CD4-positive, alpha-beta T cell treated with Interleukin-15 for 4 hours (primary cell): ENCODE data around the gene TTC28.
"Not testable (repeated sequence)": the region's sequence is repeated elsewhere in the genome, so short reads cannot be mapped to it uniquely, and the experiment has no call there.

Source experiments
- DNase-seq: peaks from one replicate; pipeline ENCODE4 v3.0.0-alpha.2; 2020; ENCODE audit warnings: low spot score

Gene TTC28

DNA sequence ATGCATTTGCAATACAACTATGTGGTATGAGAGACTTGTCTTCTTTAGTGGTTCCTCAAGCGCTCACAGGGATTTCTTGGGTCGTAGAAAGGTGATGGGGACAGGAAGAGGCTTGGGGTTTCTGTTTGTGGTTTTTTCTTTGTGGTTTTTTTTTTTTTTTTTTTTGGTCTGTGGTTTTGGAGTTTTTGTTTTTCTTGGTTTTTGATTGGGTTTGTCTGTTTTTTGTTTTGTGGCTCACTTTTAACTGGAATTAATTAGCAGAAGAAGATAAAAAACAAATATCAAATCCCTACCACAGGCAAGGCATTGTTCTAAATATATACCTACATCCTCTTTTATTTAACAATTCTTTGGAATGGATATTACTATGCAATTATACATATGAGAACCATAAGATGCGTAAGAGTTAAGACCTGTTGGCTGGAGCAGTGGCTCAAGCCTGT is 5.5 kb downstream of the TTC28 start:
- DNase-seq = peak; percentile 53

DNA sequence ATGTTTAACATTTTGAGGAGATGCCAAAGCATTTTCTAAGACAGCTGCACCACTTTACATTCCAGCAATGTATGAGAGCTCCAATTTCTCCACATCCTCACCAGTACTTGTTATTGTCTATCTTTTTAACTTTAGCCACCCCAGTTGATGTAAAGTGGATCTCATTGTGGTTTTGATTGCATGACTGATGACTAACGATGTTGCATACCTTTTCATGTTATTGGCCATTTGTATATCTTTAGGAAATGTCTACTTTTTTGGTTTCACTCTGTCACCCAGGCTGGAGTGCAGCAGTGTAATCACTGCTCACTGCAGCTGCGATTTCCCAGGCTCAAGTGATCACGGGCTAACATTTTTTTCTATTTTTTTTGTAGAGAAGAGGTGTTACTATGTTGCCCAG is 8.9 kb downstream of the TTC28 start:
- DNase-seq = no peak

DNA sequence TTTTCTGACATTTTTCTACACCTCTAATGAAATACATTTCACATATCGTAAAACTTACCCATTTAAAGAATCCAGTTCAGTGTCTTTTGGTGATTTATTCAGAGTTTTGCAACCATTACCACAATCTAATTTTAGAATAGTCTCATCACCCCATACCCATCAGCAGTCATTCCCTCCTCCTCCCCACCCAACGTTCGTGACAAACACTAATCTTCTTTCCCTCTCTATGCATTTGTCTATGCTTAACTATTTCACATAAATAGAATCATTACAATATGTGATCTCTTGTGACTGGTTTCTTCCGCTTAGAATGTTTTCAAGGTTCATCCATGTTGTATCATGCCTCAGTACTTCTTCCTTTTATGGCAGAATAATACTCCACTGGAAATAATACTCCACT is 9.5 kb downstream of the TTC28 start:
- DNase-seq = no peak

DNA sequence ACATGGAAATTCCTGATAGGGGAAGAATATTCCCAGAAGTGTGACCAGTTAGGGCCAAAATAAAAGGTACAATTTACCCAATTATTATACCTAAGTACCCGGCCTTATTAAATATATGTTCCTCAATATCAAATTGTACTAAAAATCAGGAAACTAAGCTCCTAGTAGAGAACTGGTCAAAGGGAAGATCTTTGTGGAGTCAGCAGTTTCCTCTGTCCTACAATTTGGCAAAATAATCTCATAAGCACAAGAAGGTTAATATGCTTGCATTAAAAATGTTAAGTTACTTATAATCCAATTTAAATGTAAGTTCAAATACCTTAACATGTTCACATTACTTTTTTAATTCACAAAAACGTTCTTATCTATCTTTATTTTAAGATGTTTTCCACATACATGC is 10.3 kb downstream of the TTC28 start:
- DNase-seq = no peak

DNA sequence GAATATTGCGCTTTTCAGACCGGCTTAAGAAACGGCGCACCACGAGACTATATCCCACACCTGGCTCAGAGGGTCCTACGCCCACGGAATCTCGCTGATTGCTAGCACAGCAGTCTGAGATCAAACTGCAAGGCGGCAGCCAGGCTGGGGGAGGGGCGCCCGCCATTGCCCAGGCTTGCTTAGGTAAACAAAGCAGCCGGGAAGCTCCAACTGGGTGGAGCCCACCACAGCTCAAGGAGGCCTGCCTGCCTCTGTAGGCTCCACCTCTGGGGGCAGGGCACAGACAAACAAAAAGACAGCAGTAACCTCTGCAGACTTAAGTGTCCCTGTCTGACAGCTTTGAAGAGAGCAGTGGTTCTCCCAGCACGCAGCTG is 16.1 kb downstream of the TTC28 start:
- not testable (repeated sequence) for DNase-seq

DNA sequence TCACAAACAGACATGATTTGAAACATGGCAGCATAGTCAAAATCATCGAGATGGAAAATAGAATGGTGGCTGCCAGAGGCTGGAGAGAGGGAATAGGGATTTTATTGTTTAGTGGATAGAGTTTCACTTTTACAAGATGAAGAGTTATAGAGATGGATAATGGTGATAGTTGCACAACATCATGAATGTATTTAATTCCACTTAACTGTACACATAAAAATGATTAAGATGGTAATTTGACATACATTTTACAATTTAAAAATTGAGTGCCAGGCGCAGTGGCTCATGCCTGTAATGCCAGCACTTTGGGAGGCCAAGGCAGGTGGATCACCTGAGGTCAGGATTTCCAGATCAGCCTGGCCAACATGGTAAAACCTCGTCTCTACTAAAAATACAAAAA is 21.2 kb downstream of the TTC28 start:
- DNase-seq = no peak

DNA sequence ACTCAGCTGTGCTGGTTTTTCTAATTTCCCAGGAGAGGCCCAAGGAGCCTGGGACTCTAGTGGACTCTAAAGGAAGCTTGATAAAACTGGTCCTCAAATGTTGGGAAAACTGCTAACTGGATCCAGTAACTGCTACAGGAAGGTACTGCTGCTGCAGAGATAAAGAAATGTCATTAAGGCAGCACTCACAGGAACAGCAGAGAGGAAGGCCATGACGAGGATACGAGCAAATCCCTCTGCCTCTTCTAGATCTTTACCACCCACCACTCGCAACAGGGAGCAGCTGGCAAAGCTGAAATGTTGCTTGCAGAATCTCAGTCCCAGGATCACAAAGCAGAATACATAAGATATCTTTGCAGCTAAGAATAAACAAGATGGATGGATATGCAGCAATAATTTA is 23.5 kb downstream of the TTC28 start:
- no peak for DNase-seq

DNA sequence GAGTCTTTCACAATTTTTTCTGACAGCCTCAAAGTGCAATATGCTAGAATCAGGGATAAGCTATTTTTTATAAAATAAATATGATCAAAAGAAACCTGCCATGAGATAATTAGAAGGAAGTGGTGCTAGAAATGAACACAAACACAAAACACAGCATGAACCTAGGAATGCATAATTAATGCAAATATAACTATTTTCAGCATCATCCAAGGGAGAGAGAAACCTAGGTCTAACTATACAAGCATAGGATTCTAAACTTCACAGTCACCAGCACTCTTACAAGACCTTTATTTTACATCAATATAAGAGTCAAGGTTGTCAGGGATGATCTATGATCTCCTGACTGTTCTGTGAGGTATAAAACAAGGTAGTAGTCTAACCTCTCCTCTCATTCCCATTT is 29.2 kb downstream of the TTC28 start:
- DNase-seq = no peak

DNA sequence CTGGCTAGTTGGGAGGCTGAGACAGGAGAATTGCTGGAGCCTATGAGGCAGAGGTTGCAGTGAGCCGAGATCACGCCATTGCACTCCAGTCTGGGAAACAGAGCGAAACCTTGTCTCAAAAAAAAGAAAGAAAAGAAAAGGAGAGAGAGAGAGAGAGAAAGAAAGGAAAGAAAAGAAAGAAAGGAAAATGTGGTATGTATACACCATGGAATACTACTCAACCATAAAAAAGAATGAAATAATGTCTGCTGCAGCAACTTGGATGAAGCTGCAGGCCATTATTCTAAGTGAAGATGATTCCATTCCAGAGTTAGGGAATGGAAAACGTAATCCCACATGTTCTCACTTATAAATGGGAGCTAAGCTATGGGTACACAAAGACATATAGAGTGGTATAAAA is 30.8 kb downstream of the TTC28 start:
- DNase-seq = no peak

DNA sequence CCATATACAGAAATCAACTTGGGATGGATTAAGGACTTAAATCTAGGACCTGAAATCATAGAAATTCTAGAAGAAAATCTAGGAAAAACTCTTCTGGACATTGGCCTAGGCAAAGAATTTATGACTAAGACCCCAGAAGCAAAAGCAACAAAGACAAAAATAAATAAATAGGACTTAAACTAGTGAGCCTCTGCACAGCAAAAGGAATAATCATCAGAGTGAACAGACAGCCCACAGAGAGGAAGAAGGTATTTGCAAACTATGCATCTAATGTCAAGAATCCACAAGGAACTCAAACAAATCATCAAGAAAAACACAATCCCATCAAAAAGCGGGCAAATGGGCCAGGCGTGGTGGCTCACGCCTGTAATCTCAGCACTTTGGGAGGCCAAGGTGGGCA is 32.4 kb downstream of the TTC28 start:
- DNase-seq = no peak

DNA sequence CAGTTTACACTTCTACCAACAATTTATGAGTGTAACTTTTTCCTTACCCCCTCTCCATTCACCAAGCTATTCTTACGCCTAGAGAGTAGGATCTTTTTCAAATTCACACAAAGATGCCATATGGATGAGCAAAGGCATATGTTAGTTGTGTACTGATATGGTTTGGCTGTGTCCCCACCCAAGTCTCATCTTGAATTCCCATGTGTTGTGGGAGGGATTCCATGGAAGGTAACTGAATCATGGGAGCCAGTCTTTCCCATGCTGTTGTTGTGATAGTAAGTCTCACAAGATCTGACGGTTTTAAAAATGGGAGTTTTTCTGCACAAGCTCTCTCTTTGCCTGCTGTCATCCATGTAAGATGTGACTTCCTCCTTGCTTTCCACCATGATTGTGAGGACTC is 40.3 kb downstream of the TTC28 start:
- no peak for DNase-seq

DNA sequence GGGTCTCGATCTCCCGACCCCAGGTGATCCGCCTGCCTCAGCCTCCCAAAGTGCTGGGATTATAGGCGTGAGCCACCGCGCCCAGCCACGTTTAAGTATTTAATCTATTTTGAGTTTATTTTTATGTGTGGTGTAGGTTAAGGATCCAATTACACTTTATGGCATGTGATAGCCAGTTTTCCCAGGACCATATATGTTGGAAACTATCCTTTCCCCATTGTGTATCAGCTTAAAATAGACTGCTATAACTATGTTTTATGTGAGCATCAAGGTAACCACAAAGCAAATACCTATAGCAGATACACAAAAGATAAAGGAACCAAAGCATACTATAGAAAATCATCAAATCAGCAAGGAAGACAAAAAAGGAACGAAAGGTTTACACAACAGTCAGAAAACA is 42.4 kb downstream of the TTC28 start:
- DNase-seq = no peak

DNA sequence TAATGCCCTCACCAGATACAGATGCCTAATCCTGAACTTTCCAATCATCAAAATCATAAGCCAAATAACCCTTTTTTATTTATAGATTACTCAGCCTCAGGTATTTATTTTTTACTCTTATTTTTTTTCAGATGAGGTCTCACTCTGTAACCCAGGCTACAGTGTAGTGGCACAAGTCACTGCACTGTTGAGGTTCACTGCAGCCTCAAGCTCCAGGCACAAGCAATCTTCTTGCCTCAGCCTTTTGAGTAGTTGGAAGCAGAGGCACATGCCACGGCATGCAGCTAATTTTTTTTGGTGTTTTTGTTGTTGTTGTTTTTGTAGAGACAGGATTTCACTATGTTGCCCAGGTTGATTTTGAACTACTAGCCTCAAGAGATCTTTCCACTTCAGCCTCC is 49.5 kb downstream of the TTC28 start:
- no peak for DNase-seq

DNA sequence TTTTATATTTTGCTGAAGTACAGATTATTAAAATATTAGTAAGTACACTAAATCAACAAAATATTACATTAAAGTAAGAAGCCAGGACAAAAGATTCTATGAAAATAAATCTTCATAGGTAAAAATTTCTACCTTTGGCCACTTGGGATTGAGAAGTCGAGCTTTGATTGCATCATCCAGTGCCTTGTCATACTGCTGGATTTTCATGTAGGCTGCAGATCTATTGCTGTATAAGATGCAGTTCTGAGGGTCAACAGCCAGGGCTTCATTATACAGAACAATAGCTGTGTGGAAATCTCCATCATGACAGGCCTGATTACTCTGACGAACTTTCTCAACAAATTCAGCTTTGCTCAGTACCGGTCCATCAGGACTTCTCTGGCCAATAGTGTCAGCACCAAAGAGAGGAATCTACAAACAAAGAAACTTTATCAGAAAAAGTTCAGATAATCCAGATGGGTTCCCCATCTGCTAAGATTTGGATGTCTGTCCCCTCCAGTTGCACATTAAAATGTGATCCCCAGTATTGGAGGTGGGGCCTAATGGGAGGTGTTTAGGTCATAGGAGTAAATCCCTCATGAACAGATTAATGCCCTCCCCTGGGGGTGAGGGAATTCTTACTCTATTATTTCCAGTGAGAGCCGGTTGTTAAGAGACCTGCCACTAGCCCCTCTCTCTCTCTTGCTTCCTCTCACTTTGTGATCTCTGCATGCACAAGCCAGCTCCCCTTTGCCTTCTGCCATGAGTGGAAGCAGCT is 50.0 kb downstream of the TTC28 start:
- DNase-seq = no peak

DNA sequence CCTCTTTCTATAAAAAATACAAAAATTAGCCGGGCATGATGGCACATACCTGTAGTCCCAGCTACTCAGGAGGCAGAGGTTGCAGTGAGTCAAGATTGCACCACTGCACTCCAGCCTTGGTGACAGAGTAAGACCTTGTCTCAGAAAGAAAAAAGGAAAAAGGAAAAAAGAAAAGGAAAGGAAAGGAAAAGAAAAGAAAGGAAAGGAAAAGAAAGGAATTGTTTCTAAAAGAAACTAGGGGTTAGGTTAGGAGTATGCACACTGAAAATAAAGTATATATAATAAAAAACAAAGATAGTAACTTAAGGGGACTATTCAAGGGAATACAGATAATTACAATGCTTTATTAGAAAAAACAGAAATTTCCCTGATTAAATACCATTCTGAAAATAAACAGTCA is 50.9 kb downstream of the TTC28 start:
- no peak for DNase-seq

DNA sequence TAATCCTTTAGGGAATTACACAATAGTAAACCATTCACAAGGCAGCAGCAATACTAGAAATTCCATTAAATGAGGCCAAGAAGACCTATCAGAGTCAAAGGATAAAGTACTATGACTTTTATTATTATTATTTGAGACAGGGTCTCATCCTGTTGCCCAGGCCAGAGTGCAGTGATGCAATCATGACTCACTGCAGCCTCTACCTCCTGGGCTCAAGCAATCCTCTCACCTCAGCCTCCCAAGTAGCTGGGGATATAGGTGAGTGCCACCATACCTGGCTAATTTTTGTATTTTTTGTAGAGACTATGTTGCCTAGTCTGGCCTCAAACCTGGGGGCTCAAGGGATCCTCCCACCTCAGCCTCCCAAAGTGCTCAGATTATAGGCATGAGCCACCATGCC is 51.8 kb downstream of the TTC28 start:
- no peak for DNase-seq

DNA sequence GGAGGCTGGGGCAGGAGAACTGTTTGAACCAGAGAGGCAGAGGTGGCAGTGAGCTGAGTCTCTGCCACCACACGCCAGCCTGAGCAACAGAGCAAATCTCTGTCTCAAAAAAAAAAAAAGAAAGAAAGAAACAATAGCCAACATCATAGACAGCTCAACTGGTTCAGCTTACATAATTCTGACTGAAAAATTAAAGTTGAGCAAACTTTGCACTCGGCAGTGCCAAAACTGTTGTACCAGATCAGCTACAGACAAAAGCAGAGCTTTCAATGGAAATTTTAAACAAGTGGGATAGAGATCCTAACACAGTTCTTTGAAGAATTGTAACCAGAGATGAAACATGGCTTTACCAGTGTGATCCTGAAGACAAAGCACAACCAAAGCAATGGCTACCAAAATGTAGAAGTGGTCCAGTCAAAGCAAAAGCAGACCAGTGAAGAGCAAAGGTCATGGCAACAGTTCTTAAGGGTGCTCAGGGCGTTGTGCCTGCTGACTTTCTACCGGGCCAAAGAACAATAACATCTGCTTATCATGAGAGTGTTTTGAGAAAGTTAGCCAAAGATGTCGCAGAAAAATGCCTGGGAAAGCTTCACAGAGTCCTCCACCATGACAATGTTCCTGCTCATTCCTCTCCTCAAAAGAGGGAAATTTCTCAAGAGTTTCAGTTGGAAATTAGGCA is 59.3 kb downstream of the TTC28 start:
- DNase-seq = no peak

DNA sequence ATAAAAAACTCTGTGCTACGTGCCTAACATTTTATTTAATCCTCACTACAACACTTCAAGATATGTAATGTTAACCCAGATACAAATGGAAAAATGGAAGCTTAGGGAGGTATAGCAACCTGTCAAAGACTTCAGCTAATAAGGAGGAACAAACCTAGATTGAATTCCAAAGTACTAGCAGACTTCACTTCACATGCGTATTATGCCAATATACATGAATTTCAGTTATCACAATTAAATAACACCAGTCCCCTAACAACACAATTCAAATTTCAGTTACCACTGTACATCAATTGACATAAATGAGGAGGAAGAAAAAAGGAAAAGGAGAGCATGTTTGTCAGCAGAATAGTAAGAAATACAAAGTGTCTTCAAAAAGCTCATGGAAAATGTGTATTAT is 60.4 kb downstream of the TTC28 start:
- no peak for DNase-seq

DNA sequence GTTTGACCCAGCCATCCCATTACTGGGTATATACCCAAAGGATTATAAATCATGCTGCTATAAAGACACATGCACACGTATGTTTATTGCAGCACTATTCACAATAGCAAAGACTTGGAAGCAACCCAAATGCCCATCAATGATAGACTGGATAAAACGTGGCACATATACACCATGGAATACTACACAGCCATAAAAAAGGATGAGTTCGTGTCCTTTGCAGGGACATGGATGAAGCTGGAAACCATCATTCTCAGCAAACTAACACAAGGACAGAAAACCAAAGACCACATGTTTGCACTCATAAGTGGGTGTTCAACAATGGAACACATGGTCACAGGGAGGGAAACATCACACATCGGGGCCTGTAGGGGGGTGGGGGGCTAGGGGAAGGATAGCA is 64.2 kb downstream of the TTC28 start:
- DNase-seq = not testable (repeated sequence)

DNA sequence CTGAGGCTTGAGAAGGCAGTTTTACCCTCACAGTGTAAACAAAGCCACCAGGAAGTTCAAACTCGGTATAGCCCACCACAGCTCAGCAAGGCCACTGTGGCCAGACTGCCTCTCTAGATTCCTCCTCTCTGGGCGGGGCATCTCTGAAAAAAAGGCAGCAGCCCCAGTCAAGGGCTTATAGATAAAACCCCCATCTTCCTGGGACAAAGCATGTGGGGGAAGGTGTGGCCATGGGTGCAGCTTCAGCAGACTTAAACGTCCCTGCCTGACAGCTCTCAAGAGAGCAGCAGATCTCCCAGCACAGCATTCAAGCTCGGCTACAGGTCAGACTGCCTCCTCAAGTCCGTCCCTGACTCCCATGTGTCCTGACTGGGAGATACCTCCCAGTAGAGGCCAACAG is 69.7 kb downstream of the TTC28 start:
- DNase-seq = no peak

DNA sequence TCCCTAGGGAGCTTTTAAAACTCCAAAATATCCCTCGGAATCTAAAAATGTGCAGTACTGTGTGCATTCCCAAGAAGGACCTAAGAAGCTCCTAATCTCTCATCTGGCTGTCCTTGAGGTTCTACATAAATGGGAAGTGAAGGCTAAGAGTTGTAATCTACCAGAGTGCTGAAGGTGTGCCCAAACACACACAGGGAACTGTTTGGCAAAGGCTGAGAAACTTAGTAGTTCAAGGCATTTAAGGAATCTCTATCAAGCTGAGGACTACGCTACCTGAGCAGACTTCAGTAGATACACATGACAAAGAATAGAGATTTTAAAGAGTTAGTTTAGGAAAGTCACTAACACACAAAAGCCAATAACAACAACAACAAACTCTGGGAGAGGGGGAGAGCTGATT is 71.1 kb downstream of the TTC28 start:
- no peak for DNase-seq

DNA sequence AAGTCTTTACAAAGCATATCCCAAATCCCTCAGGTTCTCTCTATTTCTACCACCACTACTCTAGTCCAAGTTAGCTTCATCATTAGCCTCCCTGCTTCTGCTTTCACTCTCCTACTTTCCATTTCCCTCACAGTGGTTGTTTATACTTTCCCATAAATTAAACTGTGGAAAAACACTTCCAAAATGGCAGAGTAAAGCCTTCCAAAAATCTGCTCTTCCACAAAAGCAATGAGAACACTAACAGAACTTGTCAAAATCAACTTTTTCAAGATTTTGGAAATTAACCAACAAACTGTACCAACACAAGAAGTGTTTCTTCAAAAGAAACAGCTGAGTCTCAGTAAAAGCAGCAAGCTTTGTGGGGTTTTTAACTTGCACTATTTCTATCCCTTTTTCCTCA is 71.8 kb downstream of the TTC28 start:
- DNase-seq = no peak

DNA sequence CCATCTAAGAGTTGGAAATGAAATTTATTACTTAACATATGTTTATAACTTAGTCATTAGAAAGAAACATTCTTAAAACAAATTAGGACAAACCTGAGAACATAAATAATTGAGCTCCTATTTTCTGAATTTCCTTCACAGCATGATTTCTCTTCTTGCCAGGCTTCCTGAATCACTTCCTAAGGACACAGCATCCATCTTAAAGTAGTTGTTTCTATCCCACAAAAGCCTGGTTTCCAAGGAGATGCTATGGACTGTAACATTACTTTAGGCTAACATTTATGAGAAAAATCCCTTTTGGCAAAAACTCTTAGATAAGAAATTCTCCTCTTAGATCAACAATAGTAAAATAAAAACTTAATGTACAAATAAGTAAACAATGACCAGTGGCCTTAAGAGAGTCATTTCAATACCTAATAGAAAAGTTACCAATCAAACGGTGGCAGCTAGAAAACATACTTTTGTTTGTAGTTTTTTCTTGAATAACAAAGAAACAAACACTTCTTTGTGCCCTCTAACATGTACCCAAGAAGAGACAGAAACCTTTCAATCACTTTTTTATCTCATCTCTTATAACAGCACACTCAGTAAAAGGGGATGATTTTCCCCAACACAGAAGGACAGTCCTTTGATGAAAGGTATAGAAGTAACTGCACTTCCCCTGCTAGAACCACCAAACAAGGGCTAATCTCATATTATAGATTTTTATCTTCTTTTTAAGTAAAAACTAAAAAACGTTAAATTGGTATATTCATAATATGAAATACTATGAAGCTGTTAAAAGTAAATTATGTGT is 74.5 kb downstream of the TTC28 start:
- no peak for DNase-seq
